ENCODE results near the gene TACR3.
"Not testable (repeated sequence)": the region's sequence is repeated elsewhere in the genome, so short reads cannot be mapped to it uniquely, and the experiment has no call there.

Gene TACR3

DNA sequence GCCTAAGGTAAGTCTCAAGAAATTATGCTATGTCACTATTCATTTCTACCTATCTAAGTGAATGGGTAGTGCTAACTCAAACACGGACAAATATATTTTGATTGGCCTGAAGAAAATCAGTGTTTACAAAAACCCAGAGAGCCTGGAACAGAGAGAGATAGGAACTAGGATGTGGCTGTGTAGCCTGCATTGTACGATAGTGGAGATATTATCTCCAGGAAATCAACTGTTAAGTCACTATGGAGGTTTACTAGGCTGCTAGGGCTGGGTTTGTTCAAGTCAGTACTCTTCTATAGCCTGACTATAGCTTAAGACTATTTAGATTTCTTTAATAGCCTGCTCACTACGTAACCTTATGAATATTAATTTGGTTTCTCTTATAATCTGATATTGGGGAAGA lies 127.9 kb downstream of the TACR3 start:
- Histone ChIP-seq H3K27me3 (replicated peaks) (no peaks in the 10 kb centered on the region), H3K4me3 (ENCODE audit: low read depth, low read length) (no peak overlapping the region), H3K27ac (no peak overlapping the region), H3K36me3 (replicated peaks) (no peaks in the 10 kb centered on the region)
- no peak for DNase-seq
- TF ChIP-seq CTCF (IDR thresholded peaks at IDR 0.05; ENCODE audit: low read depth, low read length, missing control alignments) = no peak
- in situ Hi-C loops (cut with HindIII; ENCODE audit: low pct_ligation_motif_present, low sequenced_read_pairs) = no loop called here

DNA sequence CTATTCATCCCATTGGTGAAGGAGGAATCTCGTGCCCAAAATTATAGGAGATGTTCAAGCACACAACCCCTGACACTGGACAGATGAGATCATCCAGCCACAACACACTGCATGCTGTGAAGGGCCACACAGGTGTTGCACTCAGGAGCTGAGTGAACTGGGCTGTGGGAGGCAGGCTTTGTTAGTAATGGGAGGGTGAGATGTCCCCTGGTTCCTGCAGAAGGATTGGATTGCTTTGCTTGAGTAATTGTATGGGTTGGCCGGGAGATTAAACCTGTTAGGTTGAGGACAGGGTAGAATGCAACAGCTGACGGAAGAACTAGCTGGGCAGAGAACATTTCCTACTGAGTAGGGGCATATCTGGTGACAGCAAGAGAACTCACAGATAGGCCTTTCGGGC lies 152.2 kb downstream of the TACR3 start:
- DNase-seq = no peak
- Histone ChIP-seq H3K27ac (no peak overlapping the region), H3K4me3 (ENCODE audit: low read depth, low read length) (no peak overlapping the region), H3K36me3 (replicated peaks) (no peaks in the 10 kb centered on the region), H3K27me3 (replicated peaks) (no peaks in the 10 kb centered on the region)
- in situ Hi-C loops (cut with HindIII; ENCODE audit: low pct_ligation_motif_present, low sequenced_read_pairs) = no loop called here
- no peak for TF ChIP-seq CTCF (IDR thresholded peaks at IDR 0.05; ENCODE audit: low read depth, low read length, missing control alignments)

GRCh38 chr4:103559178-103559577 lies 160.6 kb downstream of the TACR3 start:
- H3K36me3 ChIP-seq (replicated peaks); in situ Hi-C loops (cut with HindIII; ENCODE audit: low pct_ligation_motif_present, low sequenced_read_pairs); H3K27me3 ChIP-seq (replicated peaks); H3K27ac ChIP-seq; H3K4me3 ChIP-seq (ENCODE audit: low read depth, low read length); DNase-seq: not testable (repeated sequence)
